K562 (cell line): ENCODE results near the gene LMX1B. TPM values are rescaled to one million over a fixed set of nuclear protein-coding genes. Genes with fewer than 3 reads are reported as not detected.
A peak's percentile ranks its signal among the peaks of the same experiment; 100 is the strongest.

ENCODE experiments used
- ATAC-seq: fragments of 200-7000 bp; cut with Tn5 transposase; 3 replicates; pipeline ENCODE4 v1.9.1; 2020; ENCODE audit warnings: moderate library complexity
- BruUV-seq: library from RNA; stranded (reverse); fragments of 400-500 nt; replicated peaks from 2 replicates; lab custom pipeline; 2021; lab: Mats Ljungman, UMichigan
- CTCF ChIA-PET: fragments of 300-600 bp; formaldehyde crosslinking; extraction: SDS; loops from one replicate; lab custom pipeline; 2021; ENCODE audit warnings: low intra/inter-chr PET ratio; lab: Yijun Ruan, JAX
- POLR2A ChIA-PET: fragments of 300-600, 350-650 bp; sonication (Branson Sonifier 250); formaldehyde crosslinking; extraction: SDS; loops from one replicate; lab custom pipeline; 2021; ENCODE audit warnings: antibody characterized with exemption, inconsistent platforms; lab: Yijun Ruan, JAX
- DNase-seq, 4 experiments: peaks; one replicate each; pipeline versions ENCODE4 v3.0.0 to v3.0.0-alpha.2; 2011 to 2018; ENCODE audit warnings: low spot score in 3 of 4, mixed read lengths in 3 of 4; ENCODE audit errors: extremely low read depth in 1 of 4
- FAIRE-seq: peaks from 2 replicates; lab custom pipeline; 2011; peaks lifted over from hg19 to GRCh38; lab: Jason Lieb, UNC
- H2AFZ ChIP-seq: 2 replicates; pipeline ENCODE4 v1.6.0; 2011; ENCODE audit warnings: low read depth, low read length, control low read depth, inconsistent platforms
- H3K27ac ChIP-seq: fragments of 200-600 bp; 3 replicates; pipeline ENCODE4 v1.8.0; 2011; ENCODE audit warnings: low read depth, mild to moderate bottlenecking, control low read depth, inconsistent platforms, low read length, moderate library complexity, mixed read lengths; ENCODE audit errors: extremely low read depth
- H3K27me3 ChIP-seq, 2 experiments: fragments of 300-600 bp in 1 of 2; 2 replicates in 1 of 2; 3 replicates in 1 of 2; pipeline versions ENCODE4 v1.6.0 to v1.8.0; 2011; ENCODE audit warnings: inconsistent platforms in 2 of 2, low read length in 2 of 2, mild to moderate bottlenecking in 1 of 2, mixed read lengths in 1 of 2, moderate library complexity in 1 of 2; ENCODE audit not compliant: control insufficient read depth in 2 of 2, insufficient read depth in 2 of 2
- H3K36me3 ChIP-seq: fragments of 300-600 bp; 3 replicates; pipeline ENCODE4 v1.8.0; 2011; ENCODE audit warnings: mild to moderate bottlenecking, low read length, inconsistent platforms; ENCODE audit not compliant: control insufficient read depth, insufficient read depth
- H3K4me1 ChIP-seq, 2 experiments: fragments of 200-600 bp in 1 of 2; replicated peaks in 1 of 2; 2 replicates in 1 of 2; 3 replicates in 1 of 2; pipeline versions ENCODE4 v1.5.1 to v1.8.0; 2011; ENCODE audit warnings: inconsistent platforms in 2 of 2, low read length in 2 of 2, mild to moderate bottlenecking in 1 of 2, mixed read lengths in 1 of 2, moderate library complexity in 1 of 2; ENCODE audit not compliant: control insufficient read depth in 2 of 2, insufficient read depth in 2 of 2
- H3K4me2 ChIP-seq: 2 replicates; pipeline ENCODE4 v1.6.1; 2011; ENCODE audit warnings: low read length, control low read depth, inconsistent platforms, mixed read lengths; ENCODE audit not compliant: insufficient read depth
- H3K4me3 ChIP-seq: fragments of 200-600 bp; sonication (generic), shearing (Covaris generic); 2 replicates; pipeline ENCODE4 v1.5.1; 2016; ENCODE audit warnings: control low read depth, inconsistent platforms
- H3K79me2 ChIP-seq: fragments of 200-600 bp; 3 replicates; pipeline ENCODE4 v1.8.0; 2011; ENCODE audit warnings: low read length, inconsistent platforms; ENCODE audit not compliant: control insufficient read depth, insufficient read depth
- H3K9ac ChIP-seq, 2 experiments: 2 replicates each; pipeline versions ENCODE4 v1.6.0 to v1.6.1; 2011; ENCODE audit warnings: low read depth in 2 of 2, low read length in 2 of 2, control low read depth in 1 of 2, inconsistent platforms in 1 of 2, mild to moderate bottlenecking in 1 of 2, mixed read lengths in 1 of 2; ENCODE audit not compliant: insufficient read depth in 1 of 2
- H3K9me1 ChIP-seq: one replicate; pipeline ENCODE4 v1.6.0; 2011; ENCODE audit warnings: inconsistent platforms, mild to moderate bottlenecking, low read length, moderate library complexity; ENCODE audit not compliant: control insufficient read depth, insufficient read depth
- H3K9me3 ChIP-seq: replicated peaks from 2 replicates; pipeline ENCODE4 v1.5.1; 2011; ENCODE audit warnings: low read depth, low read length, inconsistent platforms; ENCODE audit not compliant: control insufficient read depth, insufficient read depth
- H4K20me1 ChIP-seq: replicated peaks from 2 replicates; pipeline ENCODE4 v1.6.1; 2011; ENCODE audit warnings: low read length, inconsistent platforms, mixed read lengths; ENCODE audit not compliant: control insufficient read depth, insufficient read depth
- ADNP ChIP-seq: fragments of 200-800 bp; sonication (Bioruptor generic); IDR thresholded peaks from 2 replicates; pipeline ENCODE4 v1.6.1; 2016; ENCODE audit warnings: missing genetic modification characterization, missing compliant biosample characterization
- NFIC ChIP-seq: fragments of 450-650 bp; IDR thresholded peaks from 2 replicates; pipeline ENCODE4 v1.6.1; 2017; ENCODE audit warnings: mild to moderate bottlenecking, inconsistent platforms
- ZC3H4 ChIP-seq: sonication (generic); formaldehyde crosslinking; IDR thresholded peaks from 2 replicates; pipeline ENCODE4 v1.9.0; 2021; ENCODE audit warnings: missing genetic modification reagents, borderline replicate concordance
- WGBS: fragments of 100-300 bp; shearing (Covaris generic); methylation state at CpG from one replicate; pipeline ENCODE4 v1.1.6; 2016; ENCODE audit warnings: low coverage, mixed read lengths; ENCODE audit not compliant: insufficient coverage; ENCODE audit errors: missing lambda C conversion rate; 5-methylcytosine and 5-hydroxymethylcytosine counted together
- in situ Hi-C: fragments of 300-500 bp; cut with MboI; formaldehyde crosslinking; loops from 4 replicates; pipeline ENCODE4 v1.15.0; 2018; ENCODE audit warnings: inconsistent platforms, mixed read lengths
- intact Hi-C: fragments of 100-400 bp; cut with micrococcal nuclease; formaldehyde crosslinking; loops from 2 replicates; pipeline ENCODE4 v1.14.2; 2022
- polyA plus RNA-seq, 8 experiments: library from polyadenylated mRNA; depleted of rRNA in 4 of 8; stranded (reverse) in 5 of 8; unstranded in 3 of 8; fragments of >200 nt; fragmentation: Nextera tagmentation in 2 of 8; fragmentation: Illumina TruSeq in 1 of 8; extraction: Ambion mirVana in 2 of 8; extraction: Trizol in 1 of 8; gene quantifications; 2 replicates each; pipeline versions ENCODE4 v1.2.1 to v1.2.3, GENCODE V29; 2011 to 2014; ENCODE audit warnings: inconsistent platforms in 1 of 8, missing spikeins in 1 of 8
- total RNA-seq, 7 experiments: library from RNA; depleted of rRNA in 6 of 7; stranded (reverse); fragments of >200 nt in 6 of 7; fragmentation: Illumina TruSeq in 2 of 7; extraction: Trizol in 2 of 7; gene quantifications; 2 replicates each; pipeline versions ENCODE4 v1.2.1 to v1.2.3, GENCODE V29; 2011 to 2021; ENCODE audit warnings: low replicate concordance in 1 of 7

Gene LMX1B
- total and polyA plus RNA-seq, 9 of the 15 experiments (the other 6 are each of a cell fraction or from before 2014, with no cell fraction given): not detected

GRCh38 chr9:126708178-126708577 lies 94.5 kb downstream of the LMX1B start:
- H4K20me1 ChIP-seq: peaks cover 13% of the 10 kb centered on the region; the same call in 1 of the 2 replicates
- no peak for TF ChIP-seq ZC3H4 (CRISPR knock-in tag)
- DNase-seq: no peak
- ChIA-PET CTCF (interaction anchor here (0.8 kb wide), 1 partner anchor 77 kb away, joined by 3 read pairs; no protein-coding TSS in a partner anchor), POLR2A (no interaction called here)
- H3K4me3 ChIP-seq: no peak overlapping the region
- H3K79me2 ChIP-seq: no peaks in the 10 kb centered on the region
- in situ Hi-C loops (loop anchor here (5.0 kb wide), 1 partner anchor 64 kb away; no protein-coding TSS in a partner anchor), intact Hi-C loops (no loop called here)
- FAIRE-seq: no peak
- no peak overlapping the region for H3K27ac ChIP-seq
- no peaks in the 10 kb centered on the region for H3K9me3 ChIP-seq
- H2AFZ ChIP-seq: no peak overlapping the region
- BruUV-seq: no TSS peak
- no peak overlapping the region for H3K4me2 ChIP-seq
- 4% methylated on average over 3 of the region's 4 CpGs for whole genome bisulfite sequencing
- H3K27me3 ChIP-seq: peaks cover 4 to 15% of the 10 kb centered on the region in 2 experiments; a peak in 4 of 5 replicates
- H3K36me3 ChIP-seq: no peaks in the 10 kb centered on the region
- H3K9me1 ChIP-seq: no peaks in the 10 kb centered on the region
- no peak overlapping the region for H3K9ac ChIP-seq
- ATAC-seq: no peak
- peaks cover 16 to 24% of the 10 kb centered on the region in 2 experiments; a peak in 4 of 5 replicates for H3K4me1 ChIP-seq

GRCh38 chr9:126709241-126709640 lies 95.5 kb downstream of the LMX1B start:
- in situ Hi-C loops: loop anchor here (5.0 kb wide), 1 partner anchor 63 kb away; no protein-coding TSS in a partner anchor
- DNase-seq: no peak
- Histone ChIP-seq H3K9ac (no peak overlapping the region), H3K9me1 (no peaks in the 10 kb centered on the region), H3K9me3 (no peaks in the 10 kb centered on the region), H3K36me3 (no peaks in the 10 kb centered on the region), H2AFZ (no peak overlapping the region), H3K4me3 (no peak overlapping the region), H3K27ac (no peak overlapping the region), H3K79me2 (no peaks in the 10 kb centered on the region), H4K20me1 (peaks cover 9% of the 10 kb centered on the region; the same call in 1 of the 2 replicates), H3K4me1 (peaks cover 15 to 19% of the 10 kb centered on the region in 2 experiments; a peak in 4 of 5 replicates), H3K27me3 (peaks cover 9 to 12% of the 10 kb centered on the region in 2 experiments), H3K4me2 (no peak overlapping the region)
- POLR2A ChIA-PET: interaction anchor here (0.9 kb wide), 1 partner anchor 595 kb away, joined by 3 read pairs; no protein-coding TSS in a partner anchor
- WGBS: 0% methylated on average over 3 of the region's 3 CpGs
- 0 out of 2 replicates have a peak, but pooled peaks have one; percentile 6 for TF ChIP-seq NFIC
- TF ChIP-seq ADNP (tag): no peak
- BruUV-seq: no TSS peak
- no peak for ATAC-seq
- no peak for FAIRE-seq
- intact Hi-C loops: no loop called here
- CTCF ChIA-PET: no interaction called here
